Peyer's patch (tissue), 4 donors: Measurements from ENCODE around the gene TCF4. TPM values are rescaled to one million over a fixed set of nuclear protein-coding genes. Genes with fewer than 3 reads are reported as not detected.

Experiments
- DNase-seq, 3 donors: peaks; one replicate each; pipeline ENCODE4 v3.0.0-alpha.2; 2017 to 2019
- H3K27ac ChIP-seq, 4 donors: fragments of 200-600 bp; sonication (generic); one replicate each; pipeline ENCODE4 v1.5.1; 2016 to 2019
- H3K27me3 ChIP-seq, 2 donors: fragments of 200-600 bp; sonication (generic); one replicate each; pipeline ENCODE4 v1.5.1; 2019
- H3K36me3 ChIP-seq, 3 donors: fragments of 200-600 bp; sonication (generic); one replicate each; pipeline ENCODE4 v1.5.1; 2016 to 2019
- H3K4me1 ChIP-seq, 4 donors: fragments of 200-600 bp; sonication (generic); one replicate each; pipeline ENCODE4 v1.5.1; 2016 to 2019
- H3K4me3 ChIP-seq, 4 donors: fragments of 200-600 bp; sonication (generic); 1 replicate in 3 of 4; 2 replicates in 1 of 4; pipeline ENCODE4 v1.5.1; 2016 to 2019; ENCODE audit warnings: mild to moderate bottlenecking in 1 of 4
- H3K9me3 ChIP-seq, 4 donors: fragments of 200-600 bp; sonication (generic); one replicate each; pipeline ENCODE4 v1.5.1; 2016 to 2019; ENCODE audit warnings: mild to moderate bottlenecking in 1 of 4
- POLR2A ChIP-seq, 2 donors: fragments of 450-650 bp; IDR thresholded peaks; one replicate each; pipeline ENCODE4 v1.5.1; 2017; ENCODE audit warnings: antibody characterized with exemption in 2 of 2, mild to moderate bottlenecking in 2 of 2, moderate library complexity in 2 of 2
- total RNA-seq, 4 donors: library from RNA; depleted of rRNA; stranded (reverse); fragments of >200 nt; gene quantifications; one replicate each; pipeline ENCODE4 v1.1.0, GENCODE V29; 2016
- TF ChIP-seq, protein P1 (sequence below), 6 experiments: fragments of 450-650 bp in 4 of 6; fragments of 200-600 bp in 2 of 6; sonication (generic) in 1 of 6; IDR thresholded peaks; one replicate each; pipeline ENCODE4 v1.5.1; 2017 to 2019; ENCODE audit warnings: antibody characterized with exemption in 6 of 6, mild to moderate bottlenecking in 3 of 6, moderate library complexity in 1 of 6

Gene TCF4
- total RNA-seq, 4 donors from 2014 or later = 11.9 to 190 (median 33.8) TPM

GRCh38 chr18:55199291-55199963, 388.6 kb downstream of the TCF4 start:
- Histone ChIP-seq H3K27ac (no peak overlapping the region), H3K36me3 (no peaks in the 10 kb centered on the region), H3K27me3 (peaks cover 0 to 3% of the 10 kb centered on the region in 2 donors), H3K4me1 (no peaks in the 10 kb centered on the region), H3K4me3 (no peak overlapping the region), H3K9me3 (no peaks in the 10 kb centered on the region)
- no peak for TF ChIP-seq POLR2A (IDR thresholded peaks at IDR 0.05)
- TF ChIP-seq, protein P1, sequence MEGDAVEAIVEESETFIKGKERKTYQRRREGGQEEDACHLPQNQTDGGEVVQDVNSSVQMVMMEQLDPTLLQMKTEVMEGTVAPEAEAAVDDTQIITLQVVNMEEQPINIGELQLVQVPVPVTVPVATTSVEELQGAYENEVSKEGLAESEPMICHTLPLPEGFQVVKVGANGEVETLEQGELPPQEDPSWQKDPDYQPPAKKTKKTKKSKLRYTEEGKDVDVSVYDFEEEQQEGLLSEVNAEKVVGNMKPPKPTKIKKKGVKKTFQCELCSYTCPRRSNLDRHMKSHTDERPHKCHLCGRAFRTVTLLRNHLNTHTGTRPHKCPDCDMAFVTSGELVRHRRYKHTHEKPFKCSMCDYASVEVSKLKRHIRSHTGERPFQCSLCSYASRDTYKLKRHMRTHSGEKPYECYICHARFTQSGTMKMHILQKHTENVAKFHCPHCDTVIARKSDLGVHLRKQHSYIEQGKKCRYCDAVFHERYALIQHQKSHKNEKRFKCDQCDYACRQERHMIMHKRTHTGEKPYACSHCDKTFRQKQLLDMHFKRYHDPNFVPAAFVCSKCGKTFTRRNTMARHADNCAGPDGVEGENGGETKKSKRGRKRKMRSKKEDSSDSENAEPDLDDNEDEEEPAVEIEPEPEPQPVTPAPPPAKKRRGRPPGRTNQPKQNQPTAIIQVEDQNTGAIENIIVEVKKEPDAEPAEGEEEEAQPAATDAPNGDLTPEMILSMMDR (IDR thresholded peaks at IDR 0.05) = no peak
- DNase-seq = no peak

- TF ChIP-seq, protein P1 (IDR thresholded peaks at IDR 0.05) = no peak
- no peak for TF ChIP-seq POLR2A (IDR thresholded peaks at IDR 0.05)
- DNase-seq = no peak
- Histone ChIP-seq H3K27ac (no peak overlapping the region), H3K36me3 (no peaks in the 10 kb centered on the region), H3K9me3 (no peaks in the 10 kb centered on the region), H3K27me3 (no peaks in the 10 kb centered on the region), H3K4me3 (no peak overlapping the region), H3K4me1 (no peaks in the 10 kb centered on the region)
Observed at GRCh38 chr18:55195863-55196262, 392.1 kb downstream of the TCF4 start.

DNA sequence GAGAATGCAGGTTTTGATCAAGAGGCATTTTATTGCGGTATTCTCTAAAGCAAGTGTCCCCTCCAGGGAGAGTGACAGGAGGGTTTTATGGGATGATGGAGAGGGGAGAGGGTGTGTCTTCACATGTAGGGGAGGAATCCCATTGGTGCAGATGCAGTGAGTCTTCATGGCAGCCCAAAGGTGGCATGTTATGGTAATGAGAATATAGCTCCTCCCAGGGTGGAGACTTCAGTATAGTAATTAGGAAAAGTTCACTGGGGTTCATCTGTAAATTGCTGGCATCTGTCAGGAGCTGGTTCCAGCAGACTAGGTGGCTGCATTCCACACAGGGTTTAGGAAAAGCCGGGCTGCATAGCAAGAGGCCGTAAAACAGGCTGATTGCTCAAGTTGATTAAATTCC, 398.0 kb downstream of the TCF4 start:
- no peak for TF ChIP-seq POLR2A (IDR thresholded peaks at IDR 0.05)
- TF ChIP-seq, protein P1 (IDR thresholded peaks at IDR 0.05) = no peak
- no peak for DNase-seq
- H3K9me3 ChIP-seq = no peaks in the 10 kb centered on the region
- no peaks in the 10 kb centered on the region for H3K27me3 ChIP-seq
- no peaks in the 10 kb centered on the region for H3K4me1 ChIP-seq
- no peak overlapping the region for H3K27ac ChIP-seq
- no peaks in the 10 kb centered on the region for H3K36me3 ChIP-seq
- no peak overlapping the region for H3K4me3 ChIP-seq

- Histone ChIP-seq H3K9me3 (no peaks in the 10 kb centered on the region), H3K36me3 (no peaks in the 10 kb centered on the region), H3K27me3 (no peaks in the 10 kb centered on the region), H3K27ac (no peak overlapping the region), H3K4me3 (no peak overlapping the region), H3K4me1 (no peaks in the 10 kb centered on the region)
- TF ChIP-seq, protein P1 (IDR thresholded peaks at IDR 0.05) = no peak
- no peak for TF ChIP-seq POLR2A (IDR thresholded peaks at IDR 0.05)
- no peak for DNase-seq
Observed at GRCh38 chr18:55186588-55186987, 401.4 kb downstream of the TCF4 start.

- Histone ChIP-seq H3K27me3 (no peaks in the 10 kb centered on the region), H3K4me3 (no peak overlapping the region), H3K27ac (no peak overlapping the region), H3K36me3 (no peaks in the 10 kb centered on the region), H3K9me3 (no peaks in the 10 kb centered on the region), H3K4me1 (no peaks in the 10 kb centered on the region)
- no peak for DNase-seq
- TF ChIP-seq POLR2A (IDR thresholded peaks at IDR 0.05) = no peak
- TF ChIP-seq, protein P1 (IDR thresholded peaks at IDR 0.05) = no peak
Observed at GRCh38 chr18:55185391-55185790, 402.6 kb downstream of the TCF4 start.
